ENCODE data around the gene GARIN5B.

- no peak for TF ChIP-seq CTCF (IDR thresholded peaks at IDR 0.05; ENCODE audit: poor library complexity, severe bottlenecking)
- no peak for TF ChIP-seq MXI1 (conservative IDR thresholded peaks at IDR 0.05; ENCODE audit: poor library complexity, severe bottlenecking)
- no peak for TF ChIP-seq EZH2 (IDR thresholded peaks at IDR 0.05; ENCODE audit: borderline replicate concordance, insufficient read depth, low read length, poor library complexity, severe bottlenecking)
These were observed 22.9 kb downstream of the GARIN5B start for GRCh38 chr19:55339889-55340783.
